ENCODE measurements around the gene WDR17.
A peak's percentile ranks its signal among the peaks of the same experiment; 100 is the strongest.

WDR17 gene

DNA sequence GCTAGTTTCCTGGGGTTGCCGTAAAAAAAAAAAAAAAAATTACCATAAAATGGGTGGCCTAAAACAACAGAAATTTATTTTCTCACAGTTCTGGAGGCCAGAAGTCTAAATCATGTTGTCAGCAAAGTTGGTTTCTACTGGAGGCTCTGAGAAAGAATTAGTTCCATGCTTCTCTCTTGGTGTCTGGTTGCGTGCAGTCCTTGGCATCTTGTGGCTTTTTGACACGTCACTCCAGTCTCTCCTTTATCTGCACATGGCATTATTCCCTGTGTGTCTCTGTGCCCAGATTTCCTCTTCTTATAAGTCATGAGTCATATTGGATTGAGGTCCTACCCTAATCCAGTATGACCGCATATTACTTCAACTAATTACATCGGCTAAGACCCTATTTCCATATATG, 91.0 kb downstream of the WDR17 start:
- Histone ChIP-seq H4K8ac (ENCODE audit: low read length) (no peak overlapping the region), H4K91ac (ENCODE audit: low read length) (no peak overlapping the region), H2BK12ac (ENCODE audit: low read length in 2 of 2) (no peak overlapping the region)

GRCh38 chr4:176163041-176163440, 97.4 kb downstream of the WDR17 start:
- Histone ChIP-seq H2AK5ac (ENCODE audit: low read length, severe bottlenecking) (no peak overlapping the region), H3K4ac (ENCODE audit: low read depth in 1 of 2, low read length in 2 of 2) (no peak overlapping the region)

More for the DNA sequence above, 91.0 kb downstream of the WDR17 start:
- no peak overlapping the region for H3K23ac ChIP-seq (ENCODE audit: low read length in 2 of 2)
- H2AFZ ChIP-seq (ENCODE audit: low read depth, low read length), result no peak overlapping the region
- 100% methylated on average over 4 of the region's 5 CpGs for WGBS
- no peaks in the 10 kb centered on the region for H3K79me1 ChIP-seq (replicated peaks; ENCODE audit: low read length, poor library complexity, severe bottlenecking)
- no peak overlapping the region for H3K18ac ChIP-seq (ENCODE audit: low read depth in 1 of 2, low read length in 2 of 2)
- no peak overlapping the region for H2AK5ac ChIP-seq (ENCODE audit: low read length, severe bottlenecking)
- H3K9ac ChIP-seq (ENCODE audit: low read length), result no peak overlapping the region
- H3K9me3 ChIP-seq (ENCODE audit: control insufficient read depth, low read length), result no peaks in the 10 kb centered on the region
- no peak overlapping the region for H2BK5ac ChIP-seq (ENCODE audit: low read depth, low read length, poor library complexity, severe bottlenecking)
- H3K4me1 ChIP-seq (ENCODE audit: control insufficient read depth, insufficient read depth, low read depth, low read length), result no peaks in the 10 kb centered on the region
- H2BK120ac ChIP-seq (ENCODE audit: low read depth, low read length), result no peak overlapping the region
- no peak overlapping the region for H3K4ac ChIP-seq (ENCODE audit: low read depth in 1 of 2, low read length in 2 of 2)
- H2BK15ac ChIP-seq (ENCODE audit: low read depth, poor library complexity, severe bottlenecking), result no peak overlapping the region
- DNase-seq, result no peak
- no peaks in the 10 kb centered on the region for H3K27me3 ChIP-seq (ENCODE audit: control insufficient read depth in 1 of 2, insufficient read depth in 1 of 2, low read length in 2 of 2)
- H3K4me2 ChIP-seq (ENCODE audit: low read length, poor library complexity, severe bottlenecking), result no peak overlapping the region
- H3K27ac ChIP-seq (ENCODE audit: low read length, poor library complexity, severe bottlenecking), result no peak overlapping the region
- no peak overlapping the region for H3K14ac ChIP-seq (ENCODE audit: low read length in 2 of 2)
- no peaks in the 10 kb centered on the region for H3K36me3 ChIP-seq (ENCODE audit: control insufficient read depth in 1 of 2, insufficient read depth in 2 of 2, low read depth in 1 of 2, low read length in 2 of 2)
- no peak overlapping the region for H3K4me3 ChIP-seq (ENCODE audit: insufficient read depth in 1 of 2, low read depth in 1 of 2, low read length in 2 of 2)

GRCh38 chr4:176185051-176185450, 119.4 kb downstream of the WDR17 start:
- no peak overlapping the region for H2BK12ac ChIP-seq (ENCODE audit: low read length in 2 of 2)
- no peaks in the 10 kb centered on the region for H3K4me1 ChIP-seq (ENCODE audit: control insufficient read depth, insufficient read depth, low read depth, low read length)
- H2BK120ac ChIP-seq (ENCODE audit: low read depth, low read length), result no peak overlapping the region
- no peak overlapping the region for H3K9ac ChIP-seq (ENCODE audit: low read length)
- no peak overlapping the region for H3K14ac ChIP-seq (ENCODE audit: low read length in 2 of 2)
- H3K9me3 ChIP-seq (ENCODE audit: control insufficient read depth, low read length), result no peaks in the 10 kb centered on the region
- no peak overlapping the region for H2BK15ac ChIP-seq (ENCODE audit: low read depth, poor library complexity, severe bottlenecking)
- no peaks in the 10 kb centered on the region for H3K27me3 ChIP-seq (ENCODE audit: control insufficient read depth in 1 of 2, insufficient read depth in 1 of 2, low read length in 2 of 2)
- peak; percentile 51 for DNase-seq
- H3K36me3 ChIP-seq (ENCODE audit: control insufficient read depth in 1 of 2, insufficient read depth in 2 of 2, low read depth in 1 of 2, low read length in 2 of 2), result no peaks in the 10 kb centered on the region
- no peak overlapping the region for H2AFZ ChIP-seq (ENCODE audit: low read depth, low read length)
- no peaks in the 10 kb centered on the region for H3K79me1 ChIP-seq (replicated peaks; ENCODE audit: low read length, poor library complexity, severe bottlenecking)
- no peak overlapping the region for H3K27ac ChIP-seq (ENCODE audit: low read length, poor library complexity, severe bottlenecking)
- no peak overlapping the region for H2BK5ac ChIP-seq (ENCODE audit: low read depth, low read length, poor library complexity, severe bottlenecking)
- no peak overlapping the region for H2AK5ac ChIP-seq (ENCODE audit: low read length, severe bottlenecking)
- no peak overlapping the region for H3K4me3 ChIP-seq (ENCODE audit: insufficient read depth in 1 of 2, low read depth in 1 of 2, low read length in 2 of 2)
- no peak overlapping the region for H3K18ac ChIP-seq (ENCODE audit: low read depth in 1 of 2, low read length in 2 of 2)
- WGBS, result 50% methylated on average over 1 of the region's 1 CpG
- no peak overlapping the region for H4K8ac ChIP-seq (ENCODE audit: low read length)
- no peak overlapping the region for H4K91ac ChIP-seq (ENCODE audit: low read length)
- no peak overlapping the region for H3K23ac ChIP-seq (ENCODE audit: low read length in 2 of 2)
- H3K4me2 ChIP-seq (ENCODE audit: low read length, poor library complexity, severe bottlenecking), result no peak overlapping the region
- H3K4ac ChIP-seq (ENCODE audit: low read depth in 1 of 2, low read length in 2 of 2), result no peak overlapping the region

More at GRCh38 chr4:176163041-176163440, 97.4 kb downstream of the WDR17 start:
- Histone ChIP-seq H3K4me2 (ENCODE audit: low read length, poor library complexity, severe bottlenecking) (no peak overlapping the region), H3K4me3 (ENCODE audit: insufficient read depth in 1 of 2, low read depth in 1 of 2, low read length in 2 of 2) (no peak overlapping the region), H3K27ac (ENCODE audit: low read length, poor library complexity, severe bottlenecking) (no peak overlapping the region), H3K9me3 (ENCODE audit: control insufficient read depth, low read length) (no peaks in the 10 kb centered on the region), H2BK120ac (ENCODE audit: low read depth, low read length) (no peak overlapping the region), H3K23ac (ENCODE audit: low read length in 2 of 2) (no peak overlapping the region), H4K91ac (ENCODE audit: low read length) (no peak overlapping the region), H3K36me3 (ENCODE audit: control insufficient read depth in 1 of 2, insufficient read depth in 2 of 2, low read depth in 1 of 2, low read length in 2 of 2) (no peaks in the 10 kb centered on the region), H3K14ac (ENCODE audit: low read length in 2 of 2) (no peak overlapping the region), H3K79me1 (replicated peaks; ENCODE audit: low read length, poor library complexity, severe bottlenecking) (no peaks in the 10 kb centered on the region), H2BK12ac (ENCODE audit: low read length in 2 of 2) (no peak overlapping the region), H4K8ac (ENCODE audit: low read length) (no peak overlapping the region), H2AFZ (ENCODE audit: low read depth, low read length) (no peak overlapping the region), H2BK15ac (ENCODE audit: low read depth, poor library complexity, severe bottlenecking) (no peak overlapping the region), H3K9ac (ENCODE audit: low read length) (no peak overlapping the region), H3K18ac (ENCODE audit: low read depth in 1 of 2, low read length in 2 of 2) (no peak overlapping the region), H3K4me1 (ENCODE audit: control insufficient read depth, insufficient read depth, low read depth, low read length) (no peaks in the 10 kb centered on the region), H3K27me3 (ENCODE audit: control insufficient read depth in 1 of 2, insufficient read depth in 1 of 2, low read length in 2 of 2) (no peaks in the 10 kb centered on the region), H2BK5ac (ENCODE audit: low read depth, low read length, poor library complexity, severe bottlenecking) (no peak overlapping the region)
- no peak for DNase-seq
- whole genome bisulfite sequencing, result 100% methylated on average over 2 of the region's 3 CpGs

DNA sequence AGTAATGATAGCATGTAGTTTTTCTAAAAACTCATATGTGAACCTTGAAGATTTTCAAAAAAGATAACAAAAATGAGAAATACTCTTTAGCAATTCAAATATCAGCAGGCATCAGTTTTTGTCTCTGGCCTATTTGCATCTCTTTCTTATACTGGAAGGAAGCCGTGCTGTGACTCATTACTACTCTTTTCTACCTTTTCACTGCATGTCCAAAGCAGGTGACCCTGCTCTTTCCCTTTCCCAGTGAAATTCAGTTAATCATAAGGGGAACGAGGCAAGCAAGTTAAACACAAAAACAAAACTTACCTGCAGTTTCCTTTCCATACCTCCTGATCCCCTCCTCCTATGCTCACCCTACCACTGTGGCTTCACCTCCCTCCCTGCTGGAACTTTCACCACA, 120.4 kb downstream of the WDR17 start:
- Histone ChIP-seq H2BK15ac (ENCODE audit: low read depth, poor library complexity, severe bottlenecking) (no peak overlapping the region), H3K9me3 (ENCODE audit: control insufficient read depth, low read length) (no peaks in the 10 kb centered on the region), H4K91ac (ENCODE audit: low read length) (no peak overlapping the region), H2BK5ac (ENCODE audit: low read depth, low read length, poor library complexity, severe bottlenecking) (no peak overlapping the region), H2BK120ac (ENCODE audit: low read depth, low read length) (no peak overlapping the region), H3K18ac (ENCODE audit: low read depth in 1 of 2, low read length in 2 of 2) (no peak overlapping the region), H3K23ac (ENCODE audit: low read length in 2 of 2) (no peak overlapping the region), H3K4me1 (ENCODE audit: control insufficient read depth, insufficient read depth, low read depth, low read length) (no peaks in the 10 kb centered on the region), H3K36me3 (ENCODE audit: control insufficient read depth in 1 of 2, insufficient read depth in 2 of 2, low read depth in 1 of 2, low read length in 2 of 2) (no peaks in the 10 kb centered on the region), H3K9ac (ENCODE audit: low read length) (no peak overlapping the region), H2BK12ac (ENCODE audit: low read length in 2 of 2) (no peak overlapping the region), H2AK5ac (ENCODE audit: low read length, severe bottlenecking) (no peak overlapping the region), H2AFZ (ENCODE audit: low read depth, low read length) (no peak overlapping the region), H3K4ac (ENCODE audit: low read depth in 1 of 2, low read length in 2 of 2) (no peak overlapping the region), H3K79me1 (replicated peaks; ENCODE audit: low read length, poor library complexity, severe bottlenecking) (no peaks in the 10 kb centered on the region), H3K27ac (ENCODE audit: low read length, poor library complexity, severe bottlenecking) (no peak overlapping the region), H4K8ac (ENCODE audit: low read length) (no peak overlapping the region), H3K14ac (ENCODE audit: low read length in 2 of 2) (no peak overlapping the region), H3K4me3 (ENCODE audit: insufficient read depth in 1 of 2, low read depth in 1 of 2, low read length in 2 of 2) (no peak overlapping the region), H3K4me2 (ENCODE audit: low read length, poor library complexity, severe bottlenecking) (no peak overlapping the region), H3K27me3 (ENCODE audit: control insufficient read depth in 1 of 2, insufficient read depth in 1 of 2, low read length in 2 of 2) (no peaks in the 10 kb centered on the region)
- DNase-seq, result no peak
- 53% methylated on average over 2 of the region's 2 CpGs for WGBS
